Astrocyte of the spinal cord (primary cell): ENCODE data around the gene TWF2.

ENCODE experiments used
- DNase-seq: peaks from one replicate; pipeline ENCODE4 v3.0.0; 2011; ENCODE audit warnings: low read depth, low spot score
- H3K4me3 ChIP-seq: 2 replicates; pipeline ENCODE4 v1.5.1; 2011; ENCODE audit warnings: low read depth, mild to moderate bottlenecking, low read length, moderate library complexity
- in situ Hi-C: cut with HindIII; loops from 2 replicates; pipeline ENCODE4 v1.10.0; 2017; ENCODE audit warnings: low sequenced_read_pairs
- TF ChIP-seq, protein P1 (sequence below): IDR thresholded peaks from 2 replicates; pipeline ENCODE4 v1.5.1; 2012; ENCODE audit warnings: low read depth, mild to moderate bottlenecking, low read length, inconsistent platforms

The TWF2 gene

DNA sequence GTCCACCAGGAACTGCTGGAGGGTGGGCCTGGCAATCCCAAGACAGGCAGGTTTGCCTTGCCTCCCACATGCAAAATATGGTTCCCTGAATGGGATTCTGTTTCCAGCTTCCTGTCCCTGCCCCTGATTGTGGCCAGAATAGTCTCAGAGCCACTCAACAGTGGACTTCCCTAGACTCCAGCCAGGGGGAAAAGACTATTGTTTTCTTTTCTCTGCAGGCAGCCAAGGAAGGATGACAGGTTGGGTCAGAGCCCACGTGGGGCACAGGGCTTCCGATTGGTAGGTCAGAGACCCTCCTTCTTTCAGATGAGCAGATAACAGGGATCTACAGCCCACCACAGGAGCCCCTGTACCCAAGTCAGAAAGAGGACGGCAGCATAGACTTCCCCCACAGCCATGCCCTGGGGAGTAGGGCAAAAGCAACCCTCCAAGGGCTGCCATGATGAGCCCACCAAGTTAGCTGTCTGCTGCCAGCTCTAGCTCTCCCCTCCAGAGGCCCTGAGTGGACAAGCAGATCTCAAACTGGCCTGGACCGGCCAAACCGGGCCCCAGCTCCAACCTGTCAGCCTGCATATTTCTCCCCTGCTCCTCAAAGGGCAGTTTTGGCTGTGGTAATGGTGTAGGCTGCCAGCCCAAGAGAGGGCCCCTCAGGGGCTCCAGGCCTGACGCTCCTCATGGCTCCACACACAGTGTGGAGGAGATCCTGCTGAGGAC, 19.9 kb downstream of the TWF2 start:
- no peak for DNase-seq
- TF ChIP-seq, protein P1, sequence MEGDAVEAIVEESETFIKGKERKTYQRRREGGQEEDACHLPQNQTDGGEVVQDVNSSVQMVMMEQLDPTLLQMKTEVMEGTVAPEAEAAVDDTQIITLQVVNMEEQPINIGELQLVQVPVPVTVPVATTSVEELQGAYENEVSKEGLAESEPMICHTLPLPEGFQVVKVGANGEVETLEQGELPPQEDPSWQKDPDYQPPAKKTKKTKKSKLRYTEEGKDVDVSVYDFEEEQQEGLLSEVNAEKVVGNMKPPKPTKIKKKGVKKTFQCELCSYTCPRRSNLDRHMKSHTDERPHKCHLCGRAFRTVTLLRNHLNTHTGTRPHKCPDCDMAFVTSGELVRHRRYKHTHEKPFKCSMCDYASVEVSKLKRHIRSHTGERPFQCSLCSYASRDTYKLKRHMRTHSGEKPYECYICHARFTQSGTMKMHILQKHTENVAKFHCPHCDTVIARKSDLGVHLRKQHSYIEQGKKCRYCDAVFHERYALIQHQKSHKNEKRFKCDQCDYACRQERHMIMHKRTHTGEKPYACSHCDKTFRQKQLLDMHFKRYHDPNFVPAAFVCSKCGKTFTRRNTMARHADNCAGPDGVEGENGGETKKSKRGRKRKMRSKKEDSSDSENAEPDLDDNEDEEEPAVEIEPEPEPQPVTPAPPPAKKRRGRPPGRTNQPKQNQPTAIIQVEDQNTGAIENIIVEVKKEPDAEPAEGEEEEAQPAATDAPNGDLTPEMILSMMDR: no peak
- H3K4me3 ChIP-seq: no peak overlapping the region
- in situ Hi-C loops: no loop called here

DNA sequence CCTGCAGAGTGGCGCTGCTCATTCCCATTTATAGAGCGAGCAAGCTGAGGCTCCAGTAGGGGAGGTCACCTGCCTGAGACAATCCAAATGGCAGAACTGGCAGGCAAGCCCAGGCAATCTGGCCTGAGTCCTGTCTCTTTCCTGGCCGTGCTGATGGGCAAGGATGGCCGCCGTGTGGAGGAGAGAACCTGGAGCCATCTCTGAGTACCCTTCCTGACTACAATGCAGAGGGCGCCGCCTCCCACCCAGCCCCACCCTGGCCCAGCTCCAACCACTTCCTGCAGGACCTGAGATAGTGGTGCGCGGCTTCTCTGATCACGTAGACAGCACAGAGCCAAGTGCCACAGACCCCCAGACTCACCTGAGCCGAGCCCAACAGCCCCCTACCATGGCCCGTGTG, 20.5 kb downstream of the TWF2 start:
- H3K4me3 ChIP-seq: no peak overlapping the region
- in situ Hi-C loops: no loop called here
- TF ChIP-seq, protein P1: no peak
- no peak for DNase-seq

DNA sequence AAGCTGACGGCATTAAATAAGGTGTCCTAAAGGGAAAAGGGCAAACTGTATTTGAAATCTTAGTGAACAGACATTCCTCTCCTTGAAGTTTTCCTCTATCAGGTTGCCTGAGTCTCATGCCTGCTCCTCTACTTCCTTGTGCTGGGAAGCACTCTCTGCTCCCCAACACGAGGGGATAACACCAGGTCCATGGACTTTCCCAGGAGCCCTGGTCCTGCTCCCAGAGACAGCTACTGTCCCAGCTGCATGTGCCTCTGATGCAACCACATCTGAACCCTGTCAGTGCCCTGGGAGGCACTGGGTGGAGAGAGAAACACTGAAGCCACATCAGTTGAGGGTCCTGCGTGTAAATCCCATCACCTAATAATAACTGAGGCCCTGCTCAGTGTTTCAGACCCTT, 20.9 kb downstream of the TWF2 start:
- in situ Hi-C loops: no loop called here
- no peak overlapping the region for H3K4me3 ChIP-seq
- TF ChIP-seq, protein P1: no peak
- DNase-seq: no peak

DNA sequence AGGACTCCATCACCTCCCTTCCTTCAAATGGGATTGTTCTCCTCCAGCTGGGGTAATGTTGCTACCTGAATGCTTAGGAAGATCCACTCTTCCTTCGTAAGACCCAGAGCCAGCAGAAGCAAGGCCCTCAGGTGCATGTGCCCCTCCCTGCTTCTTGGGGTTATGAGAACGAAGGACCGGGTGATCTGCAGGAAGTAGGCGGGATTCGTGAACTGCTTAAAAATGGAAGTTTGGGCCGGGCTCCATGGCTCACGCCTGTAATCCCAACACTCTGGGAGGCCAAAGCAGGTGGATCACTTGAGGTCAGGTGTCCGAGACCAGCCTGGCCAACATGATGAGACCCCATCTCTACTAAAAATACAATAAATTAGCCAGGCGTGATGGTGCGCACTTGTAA, 21.6 kb downstream of the TWF2 start:
- in situ Hi-C loops: no loop called here
- TF ChIP-seq, protein P1: no peak
- no peak for DNase-seq
- no peak overlapping the region for H3K4me3 ChIP-seq

DNA sequence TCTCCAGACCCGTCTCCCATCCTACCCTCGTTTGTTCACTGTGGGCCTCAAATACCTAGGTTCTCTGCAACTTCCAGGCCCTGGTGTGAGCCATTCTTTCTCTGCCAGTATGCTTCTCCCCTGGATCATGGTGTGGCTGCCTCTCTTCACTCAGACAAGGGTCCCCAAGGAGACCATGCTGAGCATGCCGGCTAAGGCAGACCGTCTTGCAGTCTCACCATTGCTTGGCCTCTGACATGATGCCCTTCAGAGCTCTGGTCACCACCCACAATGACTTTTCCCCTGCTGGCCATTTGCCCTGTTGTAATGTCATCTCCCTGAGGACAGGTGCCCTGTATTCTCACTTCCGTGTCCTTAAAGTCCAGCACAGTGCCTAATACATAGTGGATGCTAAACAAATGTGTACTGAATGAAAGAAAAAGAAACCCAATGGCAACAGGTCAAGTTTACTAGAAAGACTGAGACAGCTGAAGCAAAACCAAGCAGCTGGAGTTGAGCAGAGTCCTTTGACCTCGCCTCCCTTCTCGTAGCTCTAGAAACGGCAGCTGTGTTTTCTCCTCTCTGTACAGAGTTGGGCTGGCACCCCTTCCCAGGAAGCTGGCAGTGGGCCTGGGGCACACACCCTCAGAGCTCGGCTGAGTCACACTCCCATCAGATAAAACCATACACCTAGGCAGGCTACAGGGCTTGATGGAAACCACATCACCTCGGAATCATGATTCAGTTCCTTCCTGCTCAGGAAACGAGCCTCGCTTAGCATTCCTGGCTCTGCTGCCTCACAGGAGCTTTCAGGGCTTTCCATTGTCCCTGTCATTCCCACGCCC, 22.2 kb downstream of the TWF2 start:
- DNase-seq: peak; percentile 79
- in situ Hi-C loops: no loop called here
- H3K4me3 ChIP-seq: no peak overlapping the region
- TF ChIP-seq, protein P1: no peak

DNA sequence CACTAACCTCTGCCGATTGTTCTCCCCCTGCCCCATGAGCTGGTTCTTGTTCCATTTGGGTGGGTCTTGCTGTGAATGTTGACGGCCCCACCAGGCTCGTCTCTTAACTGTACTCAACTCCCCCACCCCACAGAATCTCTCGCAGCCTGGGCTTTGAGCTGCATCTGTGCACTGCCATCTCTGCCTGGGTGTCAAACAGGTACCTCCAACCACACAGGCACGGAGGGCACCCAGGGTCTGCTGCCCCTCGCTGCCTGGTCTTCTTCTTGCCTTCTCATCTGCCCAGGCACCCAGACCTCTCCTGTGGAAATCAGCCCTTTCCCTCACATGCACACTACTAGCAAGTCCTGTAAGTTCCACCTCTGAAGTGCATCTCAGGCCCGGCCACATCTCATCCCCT, 23.6 kb downstream of the TWF2 start:
- TF ChIP-seq, protein P1: no peak
- in situ Hi-C loops: no loop called here
- DNase-seq: no peak
- H3K4me3 ChIP-seq: no peak overlapping the region
